Hepatocyte (in vitro differentiated cells): ENCODE results near the gene CCDC127. TPM values are rescaled to one million over a fixed set of nuclear protein-coding genes. Genes with fewer than 3 reads are reported as not detected.

Source experiments
- DNase-seq: peaks from one replicate; pipeline ENCODE4 v3.0.0-alpha.2; 2016; ENCODE audit warnings: low spot score
- H2AFZ ChIP-seq: fragments of 200-600 bp; sonication (generic); 2 replicates; pipeline ENCODE4 v1.6.0; 2016; ENCODE audit warnings: antibody characterized with exemption, mild to moderate bottlenecking
- H3K27ac ChIP-seq: fragments of 200-600 bp; sonication (generic); 2 replicates; pipeline ENCODE4 v1.5.1; 2016; ENCODE audit warnings: mild to moderate bottlenecking
- H3K27me3 ChIP-seq: fragments of 200-600 bp; sonication (generic); 2 replicates; pipeline ENCODE4 v1.6.1; 2016
- H3K36me3 ChIP-seq: fragments of 200-600 bp; sonication (generic); replicated peaks from 2 replicates; pipeline ENCODE4 v1.5.1; 2016; ENCODE audit warnings: low read depth; ENCODE audit not compliant: insufficient read depth
- H3K4me1 ChIP-seq: fragments of 200-600 bp; sonication (generic); 2 replicates; pipeline ENCODE4 v1.5.1; 2016; ENCODE audit warnings: mild to moderate bottlenecking, moderate library complexity; ENCODE audit not compliant: insufficient read depth
- H3K4me2 ChIP-seq: fragments of 200-600 bp; sonication (generic); 2 replicates; pipeline ENCODE4 v1.6.0; 2016
- H3K4me3 ChIP-seq: fragments of 200-600 bp; sonication (generic); 2 replicates; pipeline ENCODE4 v1.5.1; 2016; ENCODE audit warnings: mild to moderate bottlenecking
- H3K79me2 ChIP-seq: fragments of 200-600 bp; sonication (generic); 2 replicates; pipeline ENCODE4 v1.6.0; 2017; ENCODE audit warnings: mild to moderate bottlenecking
- H3K9me2 ChIP-seq: fragments of 200-600 bp; sonication (generic); replicated peaks from 2 replicates; pipeline ENCODE4 v1.6.0; 2017; ENCODE audit warnings: mild to moderate bottlenecking; ENCODE audit not compliant: insufficient read depth
- H3K9me3 ChIP-seq: fragments of 200-600 bp; sonication (generic); 2 replicates; pipeline ENCODE4 v1.5.1; 2016; ENCODE audit warnings: low read depth, mild to moderate bottlenecking
- H4K20me1 ChIP-seq: fragments of 200-600 bp; sonication (generic); 2 replicates; pipeline ENCODE4 v1.6.0; 2016; ENCODE audit warnings: mild to moderate bottlenecking; ENCODE audit not compliant: insufficient read depth, poor library complexity, severe bottlenecking
- EZH2 ChIP-seq: fragments of 200-600 bp; sonication (generic); IDR thresholded peaks from 2 replicates; pipeline ENCODE4 v1.6.1; 2016; ENCODE audit warnings: antibody characterized with exemption, mild to moderate bottlenecking, borderline replicate concordance
- EZH2phosphoT487 ChIP-seq: fragments of 200-600 bp; sonication (generic); IDR thresholded peaks from one replicate; pipeline ENCODE4 v1.6.1; 2018; ENCODE audit warnings: antibody characterized with exemption, mild to moderate bottlenecking, low read depth, moderate library complexity; ENCODE audit not compliant: unreplicated experiment, severe bottlenecking
- WGBS: methylation state at CpG from one replicate; pipeline ENCODE4 v1.1.6; 2016; ENCODE audit warnings: low lambda C conversion rate; ENCODE audit errors: missing lambda C conversion rate; 5-methylcytosine and 5-hydroxymethylcytosine counted together
- polyA plus RNA-seq: library from polyadenylated mRNA; unstranded; fragments of >200 nt; fragmentation: Nextera tagmentation; extraction: Ambion mirVana; gene quantifications from 2 replicates; pipeline ENCODE4 v1.2.1, GENCODE V29; 2016
- total RNA-seq: library from RNA; depleted of rRNA; stranded (reverse); fragments of >200 nt; gene quantifications from 2 replicates; pipeline ENCODE4 v1.2.3, GENCODE V29; 2014
- TF ChIP-seq, protein P1 (sequence below): fragments of 200-600 bp; sonication (generic); IDR thresholded peaks from 2 replicates; pipeline ENCODE4 v1.5.1; 2016; ENCODE audit warnings: antibody characterized with exemption, mild to moderate bottlenecking; ENCODE audit not compliant: poor library complexity

CCDC127 gene
- total and polyA plus RNA-seq, 2 experiments from 2014 or later = 4.8 to 13.7 TPM

DNA sequence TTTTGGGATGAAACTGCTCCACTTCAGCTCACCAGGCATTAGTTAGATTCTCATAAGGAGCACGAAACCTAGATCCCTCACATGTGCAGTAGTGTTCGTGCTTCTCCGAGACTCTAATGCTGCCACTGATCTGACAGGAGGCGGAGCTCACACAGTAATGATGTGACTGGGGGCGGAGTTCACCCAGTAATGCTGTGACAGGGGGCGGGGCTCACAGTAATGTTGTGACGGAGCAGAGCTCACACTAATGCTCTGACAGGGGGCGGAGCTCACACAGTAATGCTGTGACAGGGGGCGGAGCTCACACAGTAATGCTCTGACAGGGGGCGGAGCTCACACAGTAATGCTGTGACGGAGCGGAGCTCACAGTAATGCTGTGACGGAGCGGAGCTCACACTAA is 53.7 kb downstream of the CCDC127 start:
- TF ChIP-seq, protein P1, sequence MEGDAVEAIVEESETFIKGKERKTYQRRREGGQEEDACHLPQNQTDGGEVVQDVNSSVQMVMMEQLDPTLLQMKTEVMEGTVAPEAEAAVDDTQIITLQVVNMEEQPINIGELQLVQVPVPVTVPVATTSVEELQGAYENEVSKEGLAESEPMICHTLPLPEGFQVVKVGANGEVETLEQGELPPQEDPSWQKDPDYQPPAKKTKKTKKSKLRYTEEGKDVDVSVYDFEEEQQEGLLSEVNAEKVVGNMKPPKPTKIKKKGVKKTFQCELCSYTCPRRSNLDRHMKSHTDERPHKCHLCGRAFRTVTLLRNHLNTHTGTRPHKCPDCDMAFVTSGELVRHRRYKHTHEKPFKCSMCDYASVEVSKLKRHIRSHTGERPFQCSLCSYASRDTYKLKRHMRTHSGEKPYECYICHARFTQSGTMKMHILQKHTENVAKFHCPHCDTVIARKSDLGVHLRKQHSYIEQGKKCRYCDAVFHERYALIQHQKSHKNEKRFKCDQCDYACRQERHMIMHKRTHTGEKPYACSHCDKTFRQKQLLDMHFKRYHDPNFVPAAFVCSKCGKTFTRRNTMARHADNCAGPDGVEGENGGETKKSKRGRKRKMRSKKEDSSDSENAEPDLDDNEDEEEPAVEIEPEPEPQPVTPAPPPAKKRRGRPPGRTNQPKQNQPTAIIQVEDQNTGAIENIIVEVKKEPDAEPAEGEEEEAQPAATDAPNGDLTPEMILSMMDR = no peak
- TF ChIP-seq EZH2phosphoT487 (no peak), EZH2 (no peak)
- Histone ChIP-seq H3K79me2 (no peaks in the 10 kb centered on the region), H3K9me2 (no peaks in the 10 kb centered on the region), H3K36me3 (no peaks in the 10 kb centered on the region), H3K27me3 (no peaks in the 10 kb centered on the region), H2AFZ (no peak overlapping the region), H3K4me1 (no peaks in the 10 kb centered on the region), H3K9me3 (no peaks in the 10 kb centered on the region), H4K20me1 (no peaks in the 10 kb centered on the region), H3K4me3 (no peak overlapping the region), H3K27ac (no peak overlapping the region), H3K4me2 (no peak overlapping the region)
- WGBS = 89% methylated on average over 7 of the region's 14 CpGs
- no peak for DNase-seq

DNA sequence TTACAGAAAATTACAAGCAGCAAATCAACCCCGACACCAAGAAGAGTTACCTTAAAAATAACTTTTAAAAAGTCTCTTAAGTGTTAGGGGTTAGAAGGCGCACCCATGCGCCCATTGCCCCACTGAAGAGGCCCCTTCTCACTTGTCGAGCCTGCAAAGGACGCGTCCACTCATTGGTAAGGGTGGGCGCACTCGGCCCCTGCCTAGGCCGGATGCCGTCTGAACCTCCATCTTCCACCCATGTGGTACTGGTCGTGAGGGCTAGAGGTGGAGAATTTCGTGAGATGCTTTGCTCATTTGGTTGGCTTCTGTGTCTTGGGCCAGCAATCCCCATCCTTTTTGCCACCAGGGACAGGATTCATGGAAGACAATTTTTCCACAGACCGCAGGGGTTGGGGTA is 54.1 kb downstream of the CCDC127 start:
- TF ChIP-seq EZH2 (no peak), EZH2phosphoT487 (no peak)
- TF ChIP-seq, protein P1 = no peak
- Histone ChIP-seq H3K9me3 (no peaks in the 10 kb centered on the region), H2AFZ (no peak overlapping the region), H3K9me2 (no peaks in the 10 kb centered on the region), H4K20me1 (no peaks in the 10 kb centered on the region), H3K27me3 (no peaks in the 10 kb centered on the region), H3K4me2 (no peak overlapping the region), H3K4me3 (no peak overlapping the region), H3K36me3 (no peaks in the 10 kb centered on the region), H3K27ac (no peak overlapping the region), H3K79me2 (no peaks in the 10 kb centered on the region), H3K4me1 (no peaks in the 10 kb centered on the region)
- 88% methylated on average over 13 of the region's 13 CpGs for WGBS
- DNase-seq = no peak

DNA sequence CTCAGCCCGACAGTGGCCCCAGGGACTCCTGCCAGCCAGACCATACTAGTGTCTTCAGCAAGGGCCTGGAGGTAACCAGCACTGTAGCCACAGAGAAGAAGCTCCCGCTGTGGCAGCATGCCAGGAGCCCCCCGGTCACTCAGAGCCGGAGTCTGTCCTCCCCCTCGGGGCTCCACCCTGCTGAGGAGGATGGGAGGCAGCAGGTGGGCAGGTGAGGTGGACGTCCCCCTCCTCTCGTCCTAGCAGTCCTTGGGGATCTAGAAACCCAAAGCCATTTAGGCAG is 54.7 kb downstream of the CCDC127 start:
- Histone ChIP-seq H3K27ac (no peak overlapping the region), H3K9me3 (no peaks in the 10 kb centered on the region), H3K4me3 (no peak overlapping the region), H3K9me2 (no peaks in the 10 kb centered on the region), H3K4me1 (no peaks in the 10 kb centered on the region), H3K79me2 (no peaks in the 10 kb centered on the region), H2AFZ (no peak overlapping the region), H4K20me1 (no peaks in the 10 kb centered on the region), H3K4me2 (no peak overlapping the region), H3K27me3 (no peaks in the 10 kb centered on the region), H3K36me3 (no peaks in the 10 kb centered on the region)
- TF ChIP-seq EZH2 = no peak
- TF ChIP-seq EZH2phosphoT487 = no peak
- TF ChIP-seq, protein P1 = no peak
- no peak for DNase-seq
- WGBS = 98% methylated on average over 7 of the region's 7 CpGs
